ENCODE data around the gene GLI2.
A peak's percentile ranks its signal among the peaks of the same experiment; 100 is the strongest.

Gene GLI2

GRCh38 chr2:120766470-120767351, 31.0 kb downstream of the GLI2 start:
- intact Hi-C loops (cut with DNase I): no loop called here
- peak in 4 of 10 donors; percentile 13 to 74 (median 63) for DNase-seq

- DNase-seq: peak in 3 of 10 donors; percentile 16 to 77 (median 35)
- intact Hi-C loops (cut with DNase I): no loop called here
Measured at GRCh38 chr2:120767486-120768005, 31.9 kb downstream of the GLI2 start.

- intact Hi-C loops (cut with DNase I): no loop called here
- peak in 4 of 10 donors; percentile 15 to 74 (median 56) for DNase-seq
Measured at GRCh38 chr2:120768112-120769048, 32.7 kb downstream of the GLI2 start.

GRCh38 chr2:120769076-120769786, 33.6 kb downstream of the GLI2 start:
- intact Hi-C loops (cut with DNase I): no loop called here
- DNase-seq: peak in 4 of 10 donors; percentile 12 to 66 (median 24)

GRCh38 chr2:120769787-120770120, 34.1 kb downstream of the GLI2 start:
- peak in 2 of 10 donors; percentile 16 to 36 for DNase-seq
- intact Hi-C loops (cut with DNase I): no loop called here

GRCh38 chr2:120770176-120770575, 34.5 kb downstream of the GLI2 start:
- peak in 4 of 10 donors; percentile 11 to 61 (median 52) for DNase-seq
- intact Hi-C loops (cut with DNase I): no loop called here

GRCh38 chr2:120770641-120771040, 35.0 kb downstream of the GLI2 start:
- intact Hi-C loops (cut with DNase I): no loop called here
- peak in 3 of 10 donors; percentile 21 to 56 (median 48) for DNase-seq

- intact Hi-C loops (cut with DNase I): no loop called here
- DNase-seq: peak in 4 of 10 donors; percentile 24 to 79 (median 62)
Measured at GRCh38 chr2:120771111-120771780, 35.6 kb downstream of the GLI2 start.

- intact Hi-C loops (cut with DNase I): no loop called here
- DNase-seq: peak in 2 of 10 donors; percentile 14 to 64
Measured at GRCh38 chr2:120771781-120772208, 36.1 kb downstream of the GLI2 start.

GRCh38 chr2:120772261-120772660, 36.6 kb downstream of the GLI2 start:
- peak in 4 of 10 donors; percentile 7 to 50 (median 36) for DNase-seq
- intact Hi-C loops (cut with DNase I): no loop called here

- peak in 4 of 10 donors; percentile 15 to 76 (median 66) for DNase-seq
- intact Hi-C loops (cut with DNase I): no loop called here
Measured at GRCh38 chr2:120773186-120773800, 37.6 kb downstream of the GLI2 start.

GRCh38 chr2:120774557-120775160, 39.0 kb downstream of the GLI2 start:
- peak in 3 of 10 donors; percentile 16 to 32 (median 29) for DNase-seq
- intact Hi-C loops (cut with DNase I): no loop called here

GRCh38 chr2:120775194-120775593, 39.5 kb downstream of the GLI2 start:
- intact Hi-C loops (cut with DNase I): no loop called here
- DNase-seq: peak in 3 of 10 donors; percentile 12 to 55 (median 38)

- peak in 3 of 10 donors; percentile 52 to 75 (median 54) for DNase-seq
- intact Hi-C loops (cut with DNase I): no loop called here
Measured at GRCh38 chr2:120775801-120776589, 40.3 kb downstream of the GLI2 start.

- intact Hi-C loops (cut with DNase I): no loop called here
- DNase-seq: peak in 3 of 10 donors; percentile 39 to 69 (median 64)
Measured at GRCh38 chr2:120776649-120777048, 41.0 kb downstream of the GLI2 start.

GRCh38 chr2:120777170-120777751, 41.6 kb downstream of the GLI2 start:
- peak in 3 of 10 donors; percentile 54 to 77 (median 77) for DNase-seq
- intact Hi-C loops (cut with DNase I): no loop called here

- DNase-seq: peak in 2 of 10 donors; percentile 32 to 48
- intact Hi-C loops (cut with DNase I): no loop called here
Measured at GRCh38 chr2:120777787-120778186, 42.1 kb downstream of the GLI2 start.

All from posterior cingulate gyrus (tissue), 11 donors.